HEK293 (cell line): ENCODE results near the gene NAP1L1.

Experiments
- GLIS2 ChIP-seq: fragments of 450-650 bp; formaldehyde crosslinking; IDR thresholded peaks from 2 replicates; pipeline ENCODE4 v1.5.1; 2016; ENCODE audit warnings: missing biosample characterization, missing genetic modification characterization
- HOXC10 ChIP-seq: sonication (generic); formaldehyde crosslinking; IDR thresholded peaks from 2 replicates; pipeline ENCODE4 v1.8.1; 2023; ENCODE audit warnings: mild to moderate bottlenecking, missing genetic modification reagents
- KLF10 ChIP-seq: fragments of 450-650 bp; IDR thresholded peaks from 2 replicates; pipeline ENCODE4 v1.5.1; 2018; ENCODE audit warnings: missing biosample characterization, mild to moderate bottlenecking, missing genetic modification characterization
- OSR2 ChIP-seq: fragments of 450-650 bp; formaldehyde crosslinking; IDR thresholded peaks from 2 replicates; pipeline ENCODE4 v1.5.1; 2016; ENCODE audit warnings: missing biosample characterization, missing genetic modification characterization
- OVOL3 ChIP-seq: fragments of 450-650 bp; formaldehyde crosslinking; IDR thresholded peaks from 2 replicates; pipeline ENCODE4 v1.5.1; 2016; ENCODE audit warnings: missing biosample characterization, missing genetic modification characterization
- SCRT1 ChIP-seq: fragments of 450-650 bp; formaldehyde crosslinking; IDR thresholded peaks from 2 replicates; pipeline ENCODE4 v1.5.1; 2016; ENCODE audit warnings: missing biosample characterization, missing genetic modification characterization, borderline replicate concordance
- SP3 ChIP-seq: fragments of 450-650 bp; formaldehyde crosslinking; IDR thresholded peaks from 2 replicates; pipeline ENCODE4 v1.5.1; 2016; ENCODE audit warnings: missing biosample characterization, missing genetic modification characterization
- SP7 ChIP-seq: fragments of 450-650 bp; formaldehyde crosslinking; IDR thresholded peaks from 2 replicates; pipeline ENCODE4 v1.5.1; 2016; ENCODE audit warnings: missing biosample characterization, missing genetic modification characterization
- ZBTB8A ChIP-seq: fragments of 450-650 bp; formaldehyde crosslinking; IDR thresholded peaks from 2 replicates; pipeline ENCODE4 v1.5.1; 2016; ENCODE audit warnings: missing biosample characterization, missing genetic modification characterization
- ZEB2 ChIP-seq: fragments of 450-650 bp; formaldehyde crosslinking; IDR thresholded peaks from 2 replicates; pipeline ENCODE4 v1.5.1; 2016; ENCODE audit warnings: missing biosample characterization, missing genetic modification characterization
- ZFP69B ChIP-seq: fragments of 450-650 bp; formaldehyde crosslinking; IDR thresholded peaks from 2 replicates; pipeline ENCODE4 v1.5.1; 2016; ENCODE audit warnings: missing biosample characterization, missing genetic modification characterization
- ZNF10 ChIP-seq: fragments of 450-650 bp; formaldehyde crosslinking; IDR thresholded peaks from 2 replicates; pipeline ENCODE4 v1.5.1; 2017; ENCODE audit warnings: missing biosample characterization, missing genetic modification characterization
- ZNF184 ChIP-seq: fragments of 450-650 bp; IDR thresholded peaks from 2 replicates; pipeline ENCODE4 v1.5.1; 2018; ENCODE audit warnings: missing biosample characterization, mild to moderate bottlenecking, missing genetic modification characterization
- ZNF24 ChIP-seq: fragments of 450-650 bp; formaldehyde crosslinking; IDR thresholded peaks from 2 replicates; pipeline ENCODE4 v1.5.1; 2016; ENCODE audit warnings: missing biosample characterization, missing genetic modification characterization
- ZNF292 ChIP-seq: fragments of 450-650 bp; formaldehyde crosslinking; IDR thresholded peaks from 2 replicates; pipeline ENCODE4 v1.5.1; 2016; ENCODE audit warnings: low read depth, missing biosample characterization, missing genetic modification characterization, borderline replicate concordance
- ZNF548 ChIP-seq: fragments of 450-650 bp; formaldehyde crosslinking; IDR thresholded peaks from 2 replicates; pipeline ENCODE4 v1.5.1; 2016; ENCODE audit warnings: missing biosample characterization, missing genetic modification characterization
- ZNF561 ChIP-seq: fragments of 450-650 bp; IDR thresholded peaks from 2 replicates; pipeline ENCODE4 v1.5.1; 2018; ENCODE audit warnings: missing biosample characterization, missing genetic modification characterization, borderline replicate concordance
- ZNF654 ChIP-seq: fragments of 450-650 bp; formaldehyde crosslinking; IDR thresholded peaks from 2 replicates; pipeline ENCODE4 v1.5.1; 2016; ENCODE audit warnings: low read depth, missing biosample characterization, missing genetic modification characterization
- ZNF777 ChIP-seq: fragments of 450-650 bp; formaldehyde crosslinking; IDR thresholded peaks from 2 replicates; pipeline ENCODE4 v1.5.1; 2017; ENCODE audit warnings: missing biosample characterization, missing genetic modification characterization, borderline replicate concordance
- ZNF792 ChIP-seq: fragments of 450-650 bp; formaldehyde crosslinking; IDR thresholded peaks from 2 replicates; pipeline ENCODE4 v1.5.1; 2016; ENCODE audit warnings: missing biosample characterization, missing genetic modification characterization
- ZSCAN30 ChIP-seq: fragments of 450-650 bp; IDR thresholded peaks from 2 replicates; pipeline ENCODE4 v1.5.1; 2018; ENCODE audit warnings: missing biosample characterization, mild to moderate bottlenecking, missing genetic modification characterization, moderate library complexity
- ZXDB ChIP-seq: fragments of 450-650 bp; formaldehyde crosslinking; IDR thresholded peaks from 2 replicates; pipeline ENCODE4 v1.5.1; 2016; ENCODE audit warnings: missing biosample characterization, missing genetic modification characterization
- TF ChIP-seq, protein P1 (sequence below): fragments of 450-650 bp; formaldehyde crosslinking; IDR thresholded peaks from 2 replicates; pipeline ENCODE4 v1.5.1; 2017; ENCODE audit warnings: missing biosample characterization, missing genetic modification characterization
- TF ChIP-seq, protein P2 (sequence below): fragments of 450-650 bp; formaldehyde crosslinking; IDR thresholded peaks from 2 replicates; pipeline ENCODE4 v1.5.1; 2016; ENCODE audit warnings: missing biosample characterization, missing genetic modification characterization
- TF ChIP-seq, protein P3 (sequence below): fragments of 450-650 bp; formaldehyde crosslinking; IDR thresholded peaks from 2 replicates; pipeline ENCODE4 v1.5.1; 2016; ENCODE audit warnings: missing biosample characterization, missing genetic modification characterization
- TF ChIP-seq, protein P4 (sequence below): fragments of 450-650 bp; formaldehyde crosslinking; conservative IDR thresholded peaks from 2 replicates; pipeline ENCODE4 v1.5.1; 2016; ENCODE audit warnings: low read depth, missing biosample characterization, missing genetic modification characterization
- TF ChIP-seq, protein P5 (sequence below): fragments of 450-650 bp; formaldehyde crosslinking; IDR thresholded peaks from 2 replicates; pipeline ENCODE4 v1.5.1; 2017; ENCODE audit warnings: missing biosample characterization, missing genetic modification characterization
- TF ChIP-seq, protein P6 (sequence below): fragments of 450-650 bp; formaldehyde crosslinking; IDR thresholded peaks from 2 replicates; pipeline ENCODE4 v1.5.1; 2017; ENCODE audit warnings: missing biosample characterization, missing genetic modification characterization

Gene NAP1L1

DNA sequence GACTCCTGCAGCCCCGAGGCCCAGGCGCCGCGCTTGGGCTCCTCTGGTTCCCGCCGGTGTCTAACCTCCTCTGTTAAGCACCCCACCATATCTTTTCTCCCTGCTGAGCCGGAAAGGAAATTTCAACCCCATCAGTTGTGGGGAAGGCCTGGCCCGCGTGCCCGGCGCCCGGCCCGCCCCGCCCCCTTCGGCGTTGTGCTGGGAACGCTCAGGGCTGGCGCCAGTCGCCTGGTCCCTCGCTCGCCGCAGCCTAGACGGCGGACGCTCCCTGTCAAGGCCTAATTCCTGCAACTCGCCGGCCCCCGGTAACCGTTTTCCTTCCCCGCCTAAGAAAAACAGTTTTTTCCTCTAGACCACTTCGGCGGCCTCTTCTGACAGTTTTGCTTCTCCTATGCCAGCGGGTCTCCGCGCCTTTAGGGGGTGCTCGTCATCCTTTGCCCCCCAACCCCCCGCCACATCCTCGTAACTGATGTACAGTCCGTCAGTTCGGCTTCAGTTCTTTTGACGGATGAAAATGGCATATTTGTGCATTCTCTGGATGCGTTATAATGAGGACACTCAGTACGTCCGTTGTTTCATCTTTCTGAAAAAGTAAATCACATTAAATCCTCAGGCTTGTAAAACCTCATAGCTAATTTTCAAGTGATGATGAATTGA, 506 bp upstream of the NAP1L1 start (continued):
- 0 out of 2 replicates have a peak, but pooled peaks have one; percentile 50 for TF ChIP-seq ZNF10 (tag by site-specific recombination)
- TF ChIP-seq, protein P1, sequence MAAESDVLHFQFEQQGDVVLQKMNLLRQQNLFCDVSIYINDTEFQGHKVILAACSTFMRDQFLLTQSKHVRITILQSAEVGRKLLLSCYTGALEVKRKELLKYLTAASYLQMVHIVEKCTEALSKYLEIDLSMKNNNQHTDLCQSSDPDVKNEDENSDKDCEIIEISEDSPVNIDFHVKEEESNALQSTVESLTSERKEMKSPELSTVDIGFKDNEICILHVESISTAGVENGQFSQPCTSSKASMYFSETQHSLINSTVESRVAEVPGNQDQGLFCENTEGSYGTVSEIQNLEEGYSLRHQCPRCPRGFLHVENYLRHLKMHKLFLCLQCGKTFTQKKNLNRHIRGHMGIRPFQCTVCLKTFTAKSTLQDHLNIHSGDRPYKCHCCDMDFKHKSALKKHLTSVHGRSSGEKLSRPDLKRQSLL (tag by site-specific recombination) = 0 out of 2 replicates have a peak, but pooled peaks have one; percentile 20
- TF ChIP-seq ZNF654 = 0 out of 2 replicates have a peak, but pooled peaks have one; percentile 19
- TF ChIP-seq ZNF792 (tag by site-specific recombination) = peak; percentile 44; the same call in 1 of the 2 replicates
- TF ChIP-seq ZXDB (tag by site-specific recombination) = peak; percentile 53; the same call in 1 of the 2 replicates
- TF ChIP-seq, protein P2, sequence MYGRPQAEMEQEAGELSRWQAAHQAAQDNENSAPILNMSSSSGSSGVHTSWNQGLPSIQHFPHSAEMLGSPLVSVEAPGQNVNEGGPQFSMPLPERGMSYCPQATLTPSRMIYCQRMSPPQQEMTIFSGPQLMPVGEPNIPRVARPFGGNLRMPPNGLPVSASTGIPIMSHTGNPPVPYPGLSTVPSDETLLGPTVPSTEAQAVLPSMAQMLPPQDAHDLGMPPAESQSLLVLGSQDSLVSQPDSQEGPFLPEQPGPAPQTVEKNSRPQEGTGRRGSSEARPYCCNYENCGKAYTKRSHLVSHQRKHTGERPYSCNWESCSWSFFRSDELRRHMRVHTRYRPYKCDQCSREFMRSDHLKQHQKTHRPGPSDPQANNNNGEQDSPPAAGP (tag by site-specific recombination) = no peak
- TF ChIP-seq ZNF777 (tag by site-specific recombination) = peak; percentile 84
- TF ChIP-seq SP7 = peak; percentile 9; the same call in 1 of the 2 replicates
- 0 out of 2 replicates have a peak, but pooled peaks have one; percentile 50 for TF ChIP-seq ZNF561 (tag by site-specific recombination)
- TF ChIP-seq HOXC10 (CRISPR knock-in tag) = no peak
- peak; percentile 99 for TF ChIP-seq GLIS2 (tag by site-specific recombination)
- 0 out of 2 replicates have a peak, but pooled peaks have one; percentile 14 for TF ChIP-seq ZSCAN30
- TF ChIP-seq, protein P3, sequence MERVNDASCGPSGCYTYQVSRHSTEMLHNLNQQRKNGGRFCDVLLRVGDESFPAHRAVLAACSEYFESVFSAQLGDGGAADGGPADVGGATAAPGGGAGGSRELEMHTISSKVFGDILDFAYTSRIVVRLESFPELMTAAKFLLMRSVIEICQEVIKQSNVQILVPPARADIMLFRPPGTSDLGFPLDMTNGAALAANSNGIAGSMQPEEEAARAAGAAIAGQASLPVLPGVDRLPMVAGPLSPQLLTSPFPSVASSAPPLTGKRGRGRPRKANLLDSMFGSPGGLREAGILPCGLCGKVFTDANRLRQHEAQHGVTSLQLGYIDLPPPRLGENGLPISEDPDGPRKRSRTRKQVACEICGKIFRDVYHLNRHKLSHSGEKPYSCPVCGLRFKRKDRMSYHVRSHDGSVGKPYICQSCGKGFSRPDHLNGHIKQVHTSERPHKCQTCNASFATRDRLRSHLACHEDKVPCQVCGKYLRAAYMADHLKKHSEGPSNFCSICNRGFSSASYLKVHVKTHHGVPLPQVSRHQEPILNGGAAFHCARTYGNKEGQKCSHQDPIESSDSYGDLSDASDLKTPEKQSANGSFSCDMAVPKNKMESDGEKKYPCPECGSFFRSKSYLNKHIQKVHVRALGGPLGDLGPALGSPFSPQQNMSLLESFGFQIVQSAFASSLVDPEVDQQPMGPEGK (tag by site-specific recombination) = peak; percentile 83
- no peak for TF ChIP-seq ZNF292 (tag by site-specific recombination)
- peak; percentile 65 for TF ChIP-seq ZNF184 (tag by site-specific recombination)
- TF ChIP-seq, protein P4, sequence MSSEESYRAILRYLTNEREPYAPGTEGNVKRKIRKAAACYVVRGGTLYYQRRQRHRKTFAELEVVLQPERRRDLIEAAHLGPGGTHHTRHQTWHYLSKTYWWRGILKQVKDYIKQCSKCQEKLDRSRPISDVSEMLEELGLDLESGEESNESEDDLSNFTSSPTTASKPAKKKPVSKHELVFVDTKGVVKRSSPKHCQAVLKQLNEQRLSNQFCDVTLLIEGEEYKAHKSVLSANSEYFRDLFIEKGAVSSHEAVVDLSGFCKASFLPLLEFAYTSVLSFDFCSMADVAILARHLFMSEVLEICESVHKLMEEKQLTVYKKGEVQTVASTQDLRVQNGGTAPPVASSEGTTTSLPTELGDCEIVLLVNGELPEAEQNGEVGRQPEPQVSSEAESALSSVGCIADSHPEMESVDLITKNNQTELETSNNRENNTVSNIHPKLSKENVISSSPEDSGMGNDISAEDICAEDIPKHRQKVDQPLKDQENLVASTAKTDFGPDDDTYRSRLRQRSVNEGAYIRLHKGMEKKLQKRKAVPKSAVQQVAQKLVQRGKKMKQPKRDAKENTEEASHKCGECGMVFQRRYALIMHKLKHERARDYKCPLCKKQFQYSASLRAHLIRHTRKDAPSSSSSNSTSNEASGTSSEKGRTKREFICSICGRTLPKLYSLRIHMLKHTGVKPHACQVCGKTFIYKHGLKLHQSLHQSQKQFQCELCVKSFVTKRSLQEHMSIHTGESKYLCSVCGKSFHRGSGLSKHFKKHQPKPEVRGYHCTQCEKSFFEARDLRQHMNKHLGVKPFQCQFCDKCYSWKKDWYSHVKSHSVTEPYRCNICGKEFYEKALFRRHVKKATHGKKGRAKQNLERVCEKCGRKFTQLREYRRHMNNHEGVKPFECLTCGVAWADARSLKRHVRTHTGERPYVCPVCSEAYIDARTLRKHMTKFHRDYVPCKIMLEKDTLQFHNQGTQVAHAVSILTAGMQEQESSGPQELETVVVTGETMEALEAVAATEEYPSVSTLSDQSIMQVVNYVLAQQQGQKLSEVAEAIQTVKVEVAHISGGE = peak; percentile 48
- no peak for TF ChIP-seq ZFP69B (tag by site-specific recombination)
- 0 out of 2 replicates have a peak, but pooled peaks have one; percentile 9 for TF ChIP-seq ZNF24 (tag by site-specific recombination)
- TF ChIP-seq SP3 (tag by site-specific recombination) = peak; percentile 70; the same call in 1 of the 2 replicates
- no peak for TF ChIP-seq ZNF548 (tag by site-specific recombination)
- no peak for TF ChIP-seq OSR2 (tag by site-specific recombination)
- TF ChIP-seq ZBTB8A (tag by site-specific recombination) = peak; percentile 71
- TF ChIP-seq, protein P5, sequence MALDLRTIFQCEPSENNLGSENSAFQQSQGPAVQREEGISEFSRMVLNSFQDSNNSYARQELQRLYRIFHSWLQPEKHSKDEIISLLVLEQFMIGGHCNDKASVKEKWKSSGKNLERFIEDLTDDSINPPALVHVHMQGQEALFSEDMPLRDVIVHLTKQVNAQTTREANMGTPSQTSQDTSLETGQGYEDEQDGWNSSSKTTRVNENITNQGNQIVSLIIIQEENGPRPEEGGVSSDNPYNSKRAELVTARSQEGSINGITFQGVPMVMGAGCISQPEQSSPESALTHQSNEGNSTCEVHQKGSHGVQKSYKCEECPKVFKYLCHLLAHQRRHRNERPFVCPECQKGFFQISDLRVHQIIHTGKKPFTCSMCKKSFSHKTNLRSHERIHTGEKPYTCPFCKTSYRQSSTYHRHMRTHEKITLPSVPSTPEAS (tag by site-specific recombination) = no peak
- peak; percentile 58; the same call in 1 of the 2 replicates for TF ChIP-seq KLF10
- 0 out of 2 replicates have a peak, but pooled peaks have one; percentile 14 for TF ChIP-seq OVOL3
- no peak for TF ChIP-seq SCRT1 (tag by site-specific recombination)
- TF ChIP-seq ZEB2 (tag by site-specific recombination) = 0 out of 2 replicates have a peak, but pooled peaks have one; percentile 56
- TF ChIP-seq, protein P6, sequence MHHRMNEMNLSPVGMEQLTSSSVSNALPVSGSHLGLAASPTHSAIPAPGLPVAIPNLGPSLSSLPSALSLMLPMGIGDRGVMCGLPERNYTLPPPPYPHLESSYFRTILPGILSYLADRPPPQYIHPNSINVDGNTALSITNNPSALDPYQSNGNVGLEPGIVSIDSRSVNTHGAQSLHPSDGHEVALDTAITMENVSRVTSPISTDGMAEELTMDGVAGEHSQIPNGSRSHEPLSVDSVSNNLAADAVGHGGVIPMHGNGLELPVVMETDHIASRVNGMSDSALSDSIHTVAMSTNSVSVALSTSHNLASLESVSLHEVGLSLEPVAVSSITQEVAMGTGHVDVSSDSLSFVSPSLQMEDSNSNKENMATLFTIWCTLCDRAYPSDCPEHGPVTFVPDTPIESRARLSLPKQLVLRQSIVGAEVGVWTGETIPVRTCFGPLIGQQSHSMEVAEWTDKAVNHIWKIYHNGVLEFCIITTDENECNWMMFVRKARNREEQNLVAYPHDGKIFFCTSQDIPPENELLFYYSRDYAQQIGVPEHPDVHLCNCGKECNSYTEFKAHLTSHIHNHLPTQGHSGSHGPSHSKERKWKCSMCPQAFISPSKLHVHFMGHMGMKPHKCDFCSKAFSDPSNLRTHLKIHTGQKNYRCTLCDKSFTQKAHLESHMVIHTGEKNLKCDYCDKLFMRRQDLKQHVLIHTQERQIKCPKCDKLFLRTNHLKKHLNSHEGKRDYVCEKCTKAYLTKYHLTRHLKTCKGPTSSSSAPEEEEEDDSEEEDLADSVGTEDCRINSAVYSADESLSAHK (tag by site-specific recombination) = peak; percentile 34; the same call in 1 of the 2 replicates
